ENCODE measurements around the gene KDM7A.
A peak's percentile ranks its signal among the peaks of the same experiment; 100 is the strongest.

KDM7A gene

GRCh38 chr7:140134039-140134438, 42.7 kb downstream of the KDM7A start:
- Histone ChIP-seq H3K79me2 (ENCODE audit: insufficient read depth, low read length) (no peaks in the 10 kb centered on the region), H2AFZ (ENCODE audit: low read depth, low read length) (no peak overlapping the region), H3K36me3 (ENCODE audit: insufficient read depth, low read length) (peaks cover 15% of the 10 kb centered on the region), H3K4me2 (ENCODE audit: insufficient read depth, low read length) (no peak overlapping the region), H3K27me3 (ENCODE audit: insufficient read depth, low read length, poor library complexity) (no peaks in the 10 kb centered on the region), H3K4me1 (ENCODE audit: insufficient read depth, low read length) (no peaks in the 10 kb centered on the region), H3K9ac (ENCODE audit: low read depth, low read length) (no peak overlapping the region), H3K4me3 (ENCODE audit: low read depth in 1 of 2, low read length in 2 of 2) (no peak overlapping the region), H3K9me3 (ENCODE audit: insufficient read depth, low read length, severe bottlenecking) (no peaks in the 10 kb centered on the region), H3K27ac (ENCODE audit: low read length) (no peak overlapping the region), H4K20me1 (ENCODE audit: insufficient read depth, low read length) (no peaks in the 10 kb centered on the region)
- ATAC-seq (ENCODE audit: insufficient read depth, low read depth): no peak
- DNase-seq: no peak
- TF ChIP-seq CTCF (IDR thresholded peaks at IDR 0.05; ENCODE audit: borderline replicate concordance, extremely low read depth, low read length, poor library complexity, severe bottlenecking): no peak
- TF ChIP-seq EZH2 (IDR thresholded peaks at IDR 0.05; ENCODE audit: borderline replicate concordance, low read depth, low read length, severe bottlenecking): no peak

DNA sequence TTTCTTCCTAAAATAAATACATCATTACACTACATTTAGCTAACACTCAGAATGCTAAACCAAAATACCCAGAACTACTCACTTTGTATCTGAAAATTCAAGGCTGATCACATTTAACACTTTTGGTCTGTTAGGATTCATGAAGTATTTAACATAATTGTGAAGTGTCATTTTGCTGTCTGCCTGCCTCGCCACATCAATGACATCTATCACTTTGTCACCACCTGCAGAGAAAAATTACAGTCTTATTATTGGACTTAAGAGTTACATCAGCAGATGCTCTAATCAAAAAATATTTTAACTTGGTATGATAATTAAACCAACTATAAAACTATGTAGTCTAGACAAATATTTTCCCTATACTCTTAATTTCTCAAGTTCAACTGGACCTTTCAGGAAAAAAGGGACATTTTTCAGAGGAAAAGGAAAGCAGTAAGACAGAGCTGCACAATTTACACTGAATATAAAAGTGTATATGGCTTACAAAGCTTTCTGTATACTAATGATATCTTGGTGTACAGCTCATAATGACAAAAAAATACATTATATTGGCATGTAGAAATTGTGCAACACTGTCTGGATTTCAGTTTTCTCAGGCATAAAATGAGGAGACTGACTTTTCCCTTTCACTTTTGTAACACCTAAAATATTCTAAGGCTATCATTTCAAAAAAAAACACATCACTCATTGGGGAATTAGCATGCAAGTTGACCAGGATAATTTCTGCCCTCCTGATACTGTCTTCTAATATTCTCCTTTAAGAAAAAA, 49.2 kb downstream of the KDM7A start:
- no peak overlapping the region for H3K9ac ChIP-seq (ENCODE audit: low read depth, low read length)
- H3K4me1 ChIP-seq (ENCODE audit: insufficient read depth, low read length): no peaks in the 10 kb centered on the region
- TF ChIP-seq CTCF (IDR thresholded peaks at IDR 0.05; ENCODE audit: borderline replicate concordance, extremely low read depth, low read length, poor library complexity, severe bottlenecking): no peak
- no peak for TF ChIP-seq EZH2 (IDR thresholded peaks at IDR 0.05; ENCODE audit: borderline replicate concordance, low read depth, low read length, severe bottlenecking)
- H3K27ac ChIP-seq (ENCODE audit: low read length): no peak overlapping the region
- H3K79me2 ChIP-seq (ENCODE audit: insufficient read depth, low read length): no peaks in the 10 kb centered on the region
- peak; percentile 42; the same call in 1 of the 3 replicates for ATAC-seq (ENCODE audit: insufficient read depth, low read depth)
- no peak overlapping the region for H3K4me2 ChIP-seq (ENCODE audit: insufficient read depth, low read length)
- no peak for DNase-seq
- H3K9me3 ChIP-seq (ENCODE audit: insufficient read depth, low read length, severe bottlenecking): no peaks in the 10 kb centered on the region
- H4K20me1 ChIP-seq (ENCODE audit: insufficient read depth, low read length): no peaks in the 10 kb centered on the region
- no peak overlapping the region for H2AFZ ChIP-seq (ENCODE audit: low read depth, low read length)
- H3K36me3 ChIP-seq (ENCODE audit: insufficient read depth, low read length): peaks cover 21% of the 10 kb centered on the region
- no peaks in the 10 kb centered on the region for H3K27me3 ChIP-seq (ENCODE audit: insufficient read depth, low read length, poor library complexity)
- no peak overlapping the region for H3K4me3 ChIP-seq (ENCODE audit: low read depth in 1 of 2, low read length in 2 of 2)

DNA sequence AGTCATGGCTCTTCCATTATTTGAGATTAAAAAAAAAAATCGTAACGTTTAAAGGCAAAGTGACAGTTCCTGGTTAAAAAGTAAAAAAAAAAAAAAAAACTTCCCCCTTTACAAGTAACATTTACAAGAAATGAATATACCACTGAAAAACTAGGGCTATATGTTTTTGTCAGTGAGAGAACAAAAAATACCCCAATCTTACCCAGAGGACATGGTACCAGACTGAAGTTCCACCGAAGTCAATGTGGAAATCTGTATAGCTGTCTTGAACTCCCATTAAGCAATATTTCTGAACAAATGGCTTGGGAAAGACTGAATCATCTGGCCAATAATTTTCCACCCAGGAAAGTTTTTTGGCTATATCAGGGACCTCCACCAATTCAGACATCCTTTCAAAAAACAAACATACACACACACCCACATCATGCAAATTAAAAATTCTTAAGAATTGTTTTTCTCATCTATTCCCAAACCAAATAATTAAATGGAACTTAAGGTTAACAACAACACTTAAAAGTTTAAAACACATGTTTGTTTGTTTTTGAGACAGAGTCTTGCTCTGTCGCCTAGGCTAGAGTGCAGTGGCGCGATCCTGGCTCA, 50.2 kb downstream of the KDM7A start:
- Histone ChIP-seq H3K27ac (ENCODE audit: low read length) (no peak overlapping the region), H3K9me3 (ENCODE audit: insufficient read depth, low read length, severe bottlenecking) (no peaks in the 10 kb centered on the region), H3K4me2 (ENCODE audit: insufficient read depth, low read length) (no peak overlapping the region), H3K4me1 (ENCODE audit: insufficient read depth, low read length) (no peaks in the 10 kb centered on the region), H3K9ac (ENCODE audit: low read depth, low read length) (no peak overlapping the region), H3K79me2 (ENCODE audit: insufficient read depth, low read length) (no peaks in the 10 kb centered on the region), H4K20me1 (ENCODE audit: insufficient read depth, low read length) (no peaks in the 10 kb centered on the region), H3K27me3 (ENCODE audit: insufficient read depth, low read length, poor library complexity) (no peaks in the 10 kb centered on the region), H2AFZ (ENCODE audit: low read depth, low read length) (no peak overlapping the region), H3K4me3 (ENCODE audit: low read depth in 1 of 2, low read length in 2 of 2) (no peak overlapping the region), H3K36me3 (ENCODE audit: insufficient read depth, low read length) (peaks cover 17% of the 10 kb centered on the region)
- TF ChIP-seq CTCF (IDR thresholded peaks at IDR 0.05; ENCODE audit: borderline replicate concordance, extremely low read depth, low read length, poor library complexity, severe bottlenecking): no peak
- no peak for TF ChIP-seq EZH2 (IDR thresholded peaks at IDR 0.05; ENCODE audit: borderline replicate concordance, low read depth, low read length, severe bottlenecking)
- DNase-seq (no peak), ATAC-seq (ENCODE audit: insufficient read depth, low read depth) (no peak)

All from DND-41 (cell line).